ENCODE data around the gene IFT122. TPM values are rescaled to one million over a fixed set of nuclear protein-coding genes. Genes with fewer than 3 reads are reported as not detected.
"Not testable (repeated sequence)": the region's sequence is repeated elsewhere in the genome, so short reads cannot be mapped to it uniquely, and the experiment has no call there.

The IFT122 gene
- total RNA-seq, 1 donor from 2014 or later: 37.9 TPM

GRCh38 chr3:129469026-129469425, 29.0 kb downstream of the IFT122 start:
- peak in 1 of 2 donors; percentile 57 for DNase-seq (ENCODE audit: low read depth in 2 of 2)

GRCh38 chr3:129470861-129471260, 30.8 kb downstream of the IFT122 start:
- DNase-seq (ENCODE audit: low read depth in 2 of 2): no peak

GRCh38 chr3:129473067-129473768, 33.2 kb downstream of the IFT122 start:
- no peak for DNase-seq (ENCODE audit: low read depth in 2 of 2)

GRCh38 chr3:129473769-129474152, 33.7 kb downstream of the IFT122 start:
- DNase-seq (ENCODE audit: low read depth in 2 of 2): no peak

GRCh38 chr3:129474984-129475804, 35.2 kb downstream of the IFT122 start:
- DNase-seq (ENCODE audit: low read depth in 2 of 2): no peak

GRCh38 chr3:129475863-129476262, 35.8 kb downstream of the IFT122 start:
- DNase-seq (ENCODE audit: low read depth in 2 of 2): no peak

GRCh38 chr3:129476586-129476985, 36.6 kb downstream of the IFT122 start:
- DNase-seq (ENCODE audit: low read depth in 2 of 2): no peak

- DNase-seq (ENCODE audit: low read depth in 2 of 2): peak; percentile 58 to 65
Observed at GRCh38 chr3:129481225-129481765, 41.3 kb downstream of the IFT122 start.

GRCh38 chr3:129481766-129482332, 41.8 kb downstream of the IFT122 start:
- DNase-seq (ENCODE audit: low read depth in 2 of 2): peak in 1 of 2 donors; percentile 63

GRCh38 chr3:129482721-129483120, 42.7 kb downstream of the IFT122 start:
- DNase-seq (ENCODE audit: low read depth in 2 of 2): no peak

- DNase-seq (ENCODE audit: low read depth in 2 of 2): no peak
Observed at GRCh38 chr3:129483870-129484269, 43.8 kb downstream of the IFT122 start.

GRCh38 chr3:129485146-129485545, 45.1 kb downstream of the IFT122 start:
- DNase-seq (ENCODE audit: low read depth in 2 of 2): not testable (repeated sequence)

- peak in 1 of 2 donors; percentile 82 for DNase-seq (ENCODE audit: low read depth in 2 of 2)
Observed at GRCh38 chr3:129485721-129486663, 46.0 kb downstream of the IFT122 start.

GRCh38 chr3:129486664-129487035, 46.6 kb downstream of the IFT122 start:
- no peak for DNase-seq (ENCODE audit: low read depth in 2 of 2)

- no peak for DNase-seq (ENCODE audit: low read depth in 2 of 2)
Observed at GRCh38 chr3:129487183-129487867, 47.3 kb downstream of the IFT122 start.

- not testable (repeated sequence) for DNase-seq (ENCODE audit: low read depth in 2 of 2)
Observed at GRCh38 chr3:129487868-129488335, 47.9 kb downstream of the IFT122 start.

- not testable (repeated sequence) for DNase-seq (ENCODE audit: low read depth in 2 of 2)
Observed at GRCh38 chr3:129489258-129489657, 49.2 kb downstream of the IFT122 start.

- peak; percentile 93 to 97 for DNase-seq (ENCODE audit: low read depth in 2 of 2)
Observed at GRCh38 chr3:129490273-129490675, 50.2 kb downstream of the IFT122 start.

GRCh38 chr3:129491077-129491476, 51.1 kb downstream of the IFT122 start:
- DNase-seq (ENCODE audit: low read depth in 2 of 2): not testable (repeated sequence)

- DNase-seq (ENCODE audit: low read depth in 2 of 2): no peak
Observed at GRCh38 chr3:129491794-129492193, 51.8 kb downstream of the IFT122 start.
